NCI-H510A (cell line): Measurements from ENCODE around the gene WBP4.
A peak's percentile ranks its signal among the peaks of the same experiment; 100 is the strongest.
"Not testable (repeated sequence)": the region's sequence is repeated elsewhere in the genome, so short reads cannot be mapped to it uniquely, and the experiment has no call there.

Source experiments
- DNase-seq: peaks from one replicate; lab custom pipeline; 2025; lab: John Stamatoyannopoulos, UW

Gene WBP4

GRCh38 chr13:41061075-41061913 lies at the start of gene WBP4:
Gene WBP4, plus strand, starts transcription at chr13:41061509. Its CDS starts 165 bp downstream, at chr13:41061674.
- DNase-seq, result peak; percentile 38

GRCh38 chr13:41012536-41012935 lies 48.8 kb upstream of the WBP4 start:
- no peak for DNase-seq

- no peak for DNase-seq
Observed at GRCh38 chr13:41013835-41014234, 47.5 kb upstream of the WBP4 start.

GRCh38 chr13:41015920-41016319 lies 45.4 kb upstream of the WBP4 start:
- no peak for DNase-seq

GRCh38 chr13:41017159-41017558 lies 44.1 kb upstream of the WBP4 start:
- no peak for DNase-seq

- DNase-seq, result no peak
Observed at GRCh38 chr13:41017817-41018601, 43.3 kb upstream of the WBP4 start.

GRCh38 chr13:41018602-41018948 lies 42.7 kb upstream of the WBP4 start:
- no peak for DNase-seq

- peak; percentile 6 for DNase-seq
Observed at GRCh38 chr13:41019011-41019487, 42.3 kb upstream of the WBP4 start, which contains the start of gene ELF1. Gene ELF1, minus strand, starts transcription at chr13:41019316. Its CDS starts 37,262 bp downstream, at chr13:40982054.

- DNase-seq, result no peak
Observed at GRCh38 chr13:41019578-41020347, 41.5 kb upstream of the WBP4 start.

GRCh38 chr13:41025518-41025917 lies 35.8 kb upstream of the WBP4 start:
- DNase-seq, result no peak

GRCh38 chr13:41026788-41027187 lies 34.5 kb upstream of the WBP4 start:
- DNase-seq, result no peak

GRCh38 chr13:41028051-41028450 lies 33.3 kb upstream of the WBP4 start:
- DNase-seq, result no peak

- no peak for DNase-seq
Observed at GRCh38 chr13:41029629-41030028, 31.7 kb upstream of the WBP4 start.

GRCh38 chr13:41032691-41033376 lies 28.5 kb upstream of the WBP4 start:
- DNase-seq, result no peak

GRCh38 chr13:41034382-41034781 lies 26.9 kb upstream of the WBP4 start:
- no peak for DNase-seq

GRCh38 chr13:41034881-41035280 lies 26.4 kb upstream of the WBP4 start:
- DNase-seq, result no peak

- DNase-seq, result not testable (repeated sequence)
Observed at GRCh38 chr13:41036557-41036956, 24.8 kb upstream of the WBP4 start.

GRCh38 chr13:41039746-41040145 lies 21.6 kb upstream of the WBP4 start:
- DNase-seq, result no peak

GRCh38 chr13:41040584-41041334 lies 20.6 kb upstream of the WBP4 start:
- no peak for DNase-seq

GRCh38 chr13:41042419-41042818 lies 18.9 kb upstream of the WBP4 start:
- not testable (repeated sequence) for DNase-seq

GRCh38 chr13:41048640-41049039 lies 12.7 kb upstream of the WBP4 start:
- DNase-seq, result no peak
